NCI-H82 treated with DMSO at 0.1 percent for 48 hours (cell line): ENCODE measurements around the gene ABCG1.

Source experiments
- DNase-seq: peaks from one replicate; lab custom pipeline; 2025; ENCODE audit not compliant: unreplicated experiment; lab: John Stamatoyannopoulos, UW

Gene ABCG1

DNA sequence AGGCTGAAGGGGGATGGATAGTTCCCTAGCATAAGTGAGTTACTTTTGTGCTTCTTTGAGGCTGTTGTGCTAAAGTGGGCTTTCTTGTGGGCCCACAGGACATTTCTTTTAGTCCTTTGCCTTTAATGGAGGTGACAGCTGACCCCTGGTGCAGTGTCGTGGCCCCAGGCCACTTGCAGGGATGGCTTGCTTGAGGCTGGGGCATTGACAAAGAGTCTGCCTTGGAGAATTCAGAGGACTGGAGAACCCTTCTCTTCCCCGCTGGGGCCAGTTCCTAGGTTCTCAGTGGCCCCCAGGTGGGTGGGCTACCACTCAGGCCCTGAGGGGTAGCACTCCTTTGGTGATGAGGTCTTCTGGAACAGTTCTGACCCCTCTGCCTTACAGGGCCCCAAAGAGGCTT is 12.8 kb downstream of the ABCG1 start:
- DNase-seq, result no peak

DNA sequence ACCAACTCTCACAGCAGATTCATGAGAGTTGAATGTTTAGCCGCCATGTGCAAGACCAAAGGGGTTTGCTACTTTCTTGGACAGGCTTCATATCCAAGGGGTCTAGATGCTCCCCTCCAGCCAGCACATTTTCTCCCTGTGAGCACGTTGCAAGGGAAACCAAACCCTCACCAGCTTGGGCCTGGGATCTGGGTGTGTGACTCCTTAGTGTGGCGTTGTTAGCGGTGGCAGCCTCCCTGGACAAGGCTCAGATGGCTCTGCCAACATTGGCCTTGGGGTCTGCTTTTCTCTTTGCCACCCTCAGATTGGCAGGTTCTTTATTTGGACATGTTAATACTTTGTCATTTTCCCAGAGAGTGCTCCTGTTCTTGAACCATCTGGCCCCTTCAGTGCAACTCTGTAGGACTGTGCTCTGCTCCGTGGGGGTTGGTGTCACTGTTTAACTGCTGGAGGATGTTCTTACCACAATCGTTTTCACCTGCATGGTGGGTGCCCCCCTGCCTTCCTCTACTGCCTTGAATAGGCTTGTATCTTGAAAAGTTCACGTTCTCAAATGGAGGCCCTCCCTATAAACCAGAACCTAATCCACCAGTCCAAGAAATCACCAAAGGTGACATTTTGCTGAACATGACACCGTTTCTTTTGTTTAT is 13.4 kb downstream of the ABCG1 start:
- no peak for DNase-seq

DNA sequence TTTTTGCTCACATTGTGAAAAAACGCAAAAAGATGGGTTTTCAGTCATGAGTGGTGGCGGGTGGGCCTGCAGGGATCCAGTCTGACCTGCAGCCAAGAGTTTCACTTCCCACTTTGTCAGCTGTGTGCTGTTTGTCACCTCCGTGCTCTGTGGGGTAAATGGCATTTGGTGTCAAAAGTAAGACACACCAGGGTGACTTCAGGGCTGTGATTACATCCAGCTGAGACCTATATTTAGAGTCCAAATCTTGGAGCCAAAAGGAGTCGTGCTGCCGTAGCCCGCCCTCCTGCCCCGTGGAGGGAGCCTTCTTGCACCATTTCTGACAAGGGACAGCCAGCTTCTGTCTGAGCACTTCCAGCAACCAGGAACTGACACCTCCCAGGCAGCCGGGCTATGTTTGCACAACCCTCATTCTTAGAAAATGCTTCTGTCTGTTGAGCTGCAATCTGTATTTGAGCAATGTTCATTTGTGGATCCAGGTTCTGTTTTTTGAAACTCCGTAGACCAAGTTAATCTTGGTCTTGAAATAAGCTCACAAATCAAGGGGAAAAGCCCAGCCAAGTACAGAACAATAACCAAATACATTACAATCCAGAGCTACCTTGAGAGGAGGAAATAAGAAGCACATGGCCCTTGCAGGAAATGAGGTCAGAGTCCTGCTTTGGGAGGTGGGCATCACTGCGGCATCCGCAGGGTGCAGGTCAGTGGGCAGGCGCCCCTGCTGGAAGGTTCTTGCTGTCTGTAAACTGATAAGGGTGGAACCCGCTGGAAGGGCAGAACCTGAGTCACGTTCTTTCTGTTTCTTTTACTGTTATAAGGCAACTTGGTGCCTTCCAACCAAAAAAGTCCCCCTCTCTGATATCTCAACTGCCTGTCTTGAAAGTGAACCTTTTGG is 14.4 kb downstream of the ABCG1 start:
- no peak for DNase-seq

DNA sequence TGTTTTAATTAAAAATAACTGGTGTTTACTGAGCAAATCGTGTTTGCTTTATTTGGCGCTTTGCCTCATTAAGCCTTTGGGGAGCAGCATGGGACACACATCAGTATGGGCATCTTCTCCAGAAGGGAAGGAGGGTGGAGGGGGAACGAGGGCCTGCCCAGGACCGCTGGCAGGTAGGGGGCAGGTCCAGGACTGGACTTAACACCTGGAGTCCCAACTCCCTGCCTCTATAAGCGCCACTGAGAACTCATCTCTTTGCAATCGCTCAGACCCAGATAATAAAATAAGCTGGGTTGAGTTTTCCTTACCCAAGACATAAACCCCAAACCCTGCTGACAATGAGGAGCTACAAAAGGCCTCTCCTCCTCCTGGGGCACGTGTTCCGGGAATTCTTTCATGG is 15.1 kb downstream of the ABCG1 start:
- no peak for DNase-seq

DNA sequence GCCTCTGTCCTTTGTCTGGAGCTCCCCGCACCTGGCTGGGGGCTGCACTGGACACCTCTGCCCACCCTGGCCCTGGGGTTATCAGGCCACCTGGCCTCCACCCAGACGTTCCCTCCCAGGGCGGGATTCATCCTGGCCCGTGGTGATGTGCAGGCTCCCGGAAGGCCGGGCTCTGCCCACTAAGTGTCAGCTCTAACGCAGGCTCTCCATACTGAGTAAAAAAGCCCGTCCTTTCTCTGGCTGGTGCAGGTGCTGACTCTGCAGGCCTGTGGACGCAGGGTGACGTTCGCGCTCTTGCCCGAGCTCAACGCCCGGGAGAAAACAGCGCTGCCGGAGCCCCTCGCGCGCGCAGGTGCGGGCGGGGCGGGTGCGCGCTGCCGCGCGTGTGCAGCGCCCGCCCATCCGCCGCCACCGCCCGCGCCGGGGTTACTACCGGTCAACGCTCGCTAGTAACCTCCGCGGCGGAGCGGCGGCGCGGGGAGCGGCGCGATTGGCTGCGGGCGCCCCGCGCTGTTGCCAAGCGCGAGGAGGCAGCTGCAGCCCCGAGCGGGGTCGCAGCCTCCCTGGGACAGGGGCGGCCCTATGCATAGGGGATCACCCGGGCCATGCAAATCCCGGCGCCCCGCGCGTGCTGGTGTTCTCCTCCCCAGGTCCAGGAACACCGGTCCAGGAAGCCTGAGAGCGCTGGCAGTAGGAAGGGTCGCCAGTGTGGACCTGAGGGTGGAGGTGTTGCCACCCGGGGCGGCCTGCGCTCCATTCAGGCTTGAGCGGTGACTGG is 15.7 kb downstream of the ABCG1 start:
- DNase-seq, result peak; percentile 19

DNA sequence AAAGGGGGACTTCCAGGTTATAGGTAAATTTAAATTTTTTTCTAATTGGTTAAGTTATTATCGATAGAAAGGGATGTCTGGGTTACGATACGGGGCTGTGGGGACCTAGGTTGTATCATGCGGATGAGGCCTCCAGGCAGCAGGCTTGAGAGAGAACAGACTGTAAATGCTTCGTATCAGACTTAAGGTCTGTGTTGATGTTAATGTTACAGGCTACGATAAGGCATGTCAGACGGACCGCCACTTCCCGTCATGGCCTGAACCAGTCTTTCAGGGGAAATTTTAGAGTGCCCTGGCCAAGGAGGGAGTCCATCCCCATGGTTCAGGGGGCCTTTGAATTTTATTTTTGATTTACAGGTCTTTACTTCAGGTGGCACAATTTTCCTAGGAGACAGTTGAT is 16.7 kb downstream of the ABCG1 start:
- no peak for DNase-seq

DNA sequence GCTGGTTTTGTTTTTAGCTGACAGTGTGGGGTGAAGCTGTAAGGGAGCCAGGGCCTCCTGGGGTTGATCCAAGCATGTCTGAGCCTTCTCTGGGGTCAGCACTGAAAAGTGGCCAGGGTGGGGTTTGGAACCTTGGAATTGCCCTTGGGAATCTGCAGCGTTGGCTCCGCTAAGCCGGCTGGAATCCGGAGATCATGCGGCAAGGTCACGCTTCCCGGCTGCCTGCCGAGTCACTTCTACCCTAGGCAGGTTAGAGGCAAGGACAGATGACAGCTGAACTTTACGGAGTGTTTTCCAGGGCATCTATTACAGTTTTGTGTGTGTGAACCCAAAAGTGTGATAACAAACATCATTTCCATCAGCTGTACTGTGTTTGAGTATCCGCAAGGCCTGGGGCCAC is 17.1 kb downstream of the ABCG1 start:
- no peak for DNase-seq

DNA sequence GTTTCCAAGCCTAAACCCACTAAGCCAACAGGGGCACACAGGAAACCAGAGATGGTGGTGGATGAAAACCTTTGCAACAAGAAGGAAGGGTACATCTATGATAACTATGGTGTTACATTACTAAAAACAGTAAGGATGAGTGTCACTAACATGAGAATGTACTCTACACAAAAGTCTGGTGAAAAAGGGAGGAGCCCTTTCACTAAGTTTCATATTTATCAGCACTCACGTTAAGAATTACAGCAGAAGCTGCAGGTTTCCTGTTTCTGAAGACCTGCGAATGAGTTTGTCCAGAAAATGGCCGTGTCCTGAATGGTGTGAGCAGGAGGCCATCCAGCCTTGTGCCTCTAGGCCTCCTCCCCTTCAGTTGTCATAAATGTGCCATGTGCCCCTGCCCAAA is 17.8 kb downstream of the ABCG1 start:
- no peak for DNase-seq

DNA sequence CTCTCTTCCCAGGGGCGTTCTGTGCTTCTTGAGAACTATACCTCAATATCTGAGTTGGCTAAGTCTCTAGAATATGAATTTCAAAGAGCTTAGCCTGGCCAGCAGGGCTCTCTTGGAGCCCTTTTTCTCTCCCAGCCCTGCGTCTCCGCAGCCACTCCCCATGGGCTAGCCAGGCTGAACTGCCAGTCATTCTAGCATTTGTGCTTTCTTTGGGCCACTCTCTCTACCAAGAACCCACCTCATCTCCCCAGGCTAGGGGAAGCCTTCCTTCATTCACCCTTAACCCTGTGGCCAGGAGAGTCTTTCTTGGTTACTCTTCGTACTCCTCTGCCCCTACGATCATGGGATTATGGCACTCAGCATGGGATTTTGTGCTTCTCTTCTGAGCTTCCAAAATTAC is 18.2 kb downstream of the ABCG1 start:
- no peak for DNase-seq

DNA sequence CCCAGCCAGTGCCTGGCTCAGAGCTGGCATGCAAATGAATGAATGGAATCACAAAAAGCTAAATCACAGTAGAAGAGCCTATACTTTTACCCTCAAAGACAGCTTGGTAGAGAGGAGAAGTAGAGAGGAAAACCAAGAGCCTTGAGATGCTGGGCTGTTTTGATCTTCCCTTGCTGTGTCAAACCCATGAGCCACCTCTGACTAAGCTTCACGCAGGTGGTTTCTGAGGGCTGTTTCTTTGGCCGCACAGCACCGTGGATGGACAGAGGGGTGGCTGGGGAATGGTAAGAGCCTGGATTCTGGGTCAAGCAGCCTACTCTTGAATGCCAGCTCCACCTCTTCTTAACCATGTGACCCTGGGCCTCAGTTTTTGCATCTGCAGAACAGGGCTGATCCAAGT is 18.6 kb downstream of the ABCG1 start:
- no peak for DNase-seq

DNA sequence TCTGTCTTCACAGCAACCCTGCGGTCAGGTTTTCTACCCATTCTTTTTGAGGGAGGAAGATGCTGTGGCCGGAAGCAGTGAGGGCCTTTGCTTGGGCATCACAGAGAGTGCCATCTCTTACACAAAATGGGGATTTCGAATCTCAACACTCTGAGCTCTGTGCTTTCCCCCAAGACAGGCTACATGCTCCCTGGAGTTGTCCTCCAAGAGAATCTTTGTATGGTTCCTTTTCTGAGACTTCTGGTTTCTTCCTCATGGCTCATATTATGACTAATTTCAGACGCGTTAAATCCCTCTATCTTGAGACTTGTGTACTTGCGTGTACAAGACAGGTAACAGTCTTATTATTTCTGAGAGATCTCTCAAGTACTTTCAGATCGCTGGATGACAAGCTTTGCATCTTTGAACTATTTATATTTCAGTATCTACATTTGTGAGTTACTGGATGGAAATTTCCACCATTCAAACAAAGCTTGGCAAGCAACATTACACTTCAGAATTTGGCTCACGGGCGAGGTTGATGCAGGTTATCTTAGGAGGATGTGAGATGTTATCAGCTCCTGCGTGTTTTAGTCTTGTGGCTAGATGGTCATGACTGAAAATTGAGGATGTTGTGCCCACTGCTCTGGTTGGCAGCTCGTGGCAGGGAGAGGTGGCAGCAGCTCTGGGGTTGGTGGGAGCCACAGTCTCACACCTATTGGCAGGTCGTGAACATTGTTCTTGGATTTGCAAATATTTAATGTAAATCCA is 19.4 kb downstream of the ABCG1 start:
- DNase-seq, result no peak

DNA sequence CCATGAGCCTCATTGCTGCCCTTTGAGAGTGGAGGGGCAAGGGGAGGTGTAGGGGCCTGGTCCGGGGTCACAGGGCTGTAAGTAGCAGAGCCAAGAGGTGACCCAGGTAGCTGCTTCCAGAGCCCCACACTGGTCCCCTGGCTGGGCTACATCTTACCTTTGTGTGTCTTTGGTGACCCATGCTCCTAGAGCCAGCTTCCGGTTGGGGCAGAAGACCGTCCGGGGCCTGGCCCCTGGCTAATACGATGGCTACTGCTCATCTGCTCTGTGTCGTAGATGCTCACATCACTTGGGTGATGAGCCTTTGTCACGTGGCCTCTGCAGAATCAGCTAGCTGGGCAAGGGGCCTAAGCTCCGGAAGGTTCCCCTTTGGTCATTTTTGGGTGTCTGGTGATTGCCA is 20.6 kb downstream of the ABCG1 start:
- no peak for DNase-seq

DNA sequence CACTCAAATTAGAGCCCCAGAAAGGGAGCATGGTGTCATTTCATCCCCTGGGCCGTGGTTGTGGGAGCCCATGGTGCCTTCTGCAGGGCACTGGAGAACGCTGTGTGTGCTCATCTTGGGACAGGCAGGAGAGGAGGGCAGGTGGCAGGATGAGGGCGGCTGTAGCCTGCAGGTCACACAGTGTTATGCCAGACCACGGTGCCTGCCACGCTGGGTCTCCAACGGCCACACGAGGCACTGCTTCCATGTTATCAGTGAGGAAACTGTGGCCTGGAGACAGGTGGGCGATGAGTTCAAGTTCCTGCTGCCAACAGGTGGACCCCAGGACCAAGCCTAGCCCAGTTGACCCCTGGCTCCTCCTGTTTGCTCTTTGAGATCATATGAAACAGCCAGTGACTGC is 21.0 kb downstream of the ABCG1 start:
- no peak for DNase-seq

DNA sequence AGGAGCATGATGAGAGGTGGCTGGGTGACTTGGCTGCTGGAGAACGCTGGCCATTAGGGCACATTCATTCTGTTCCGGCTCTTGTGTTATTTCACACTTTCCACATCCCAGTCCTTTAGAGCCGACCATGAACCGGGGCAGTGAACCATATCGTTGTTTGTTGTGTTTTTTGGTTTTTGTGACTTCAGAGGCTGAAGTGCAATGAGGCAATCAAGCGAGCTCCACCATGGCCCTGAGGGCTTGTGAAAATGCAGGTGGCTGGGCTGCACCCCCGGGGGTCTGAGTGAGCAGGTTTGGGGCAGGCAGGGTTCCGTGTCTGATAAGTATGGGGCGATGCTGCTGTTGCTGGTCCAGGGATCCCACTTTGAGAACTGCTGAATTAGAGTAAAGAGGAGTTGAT is 23.7 kb downstream of the ABCG1 start:
- DNase-seq, result no peak

DNA sequence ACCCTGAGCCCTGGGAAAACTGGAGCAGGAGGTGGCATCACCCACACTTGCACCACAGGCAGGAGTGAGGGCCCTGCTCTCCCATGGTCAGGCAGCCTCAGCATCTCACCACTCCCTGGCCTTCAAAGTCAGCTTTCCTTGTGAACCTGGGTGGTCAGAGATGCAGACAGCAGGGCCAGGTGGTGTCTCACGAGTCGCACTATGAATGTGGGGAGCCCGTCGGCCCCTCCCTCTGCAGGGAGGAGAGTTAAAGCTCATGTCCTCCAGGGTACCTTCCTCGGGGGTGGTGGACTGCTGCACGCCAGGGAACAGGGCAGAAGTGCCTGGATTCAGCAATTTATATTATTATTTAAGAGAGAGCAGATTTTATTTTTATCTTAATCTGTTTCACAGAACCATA is 24.1 kb downstream of the ABCG1 start:
- no peak for DNase-seq

DNA sequence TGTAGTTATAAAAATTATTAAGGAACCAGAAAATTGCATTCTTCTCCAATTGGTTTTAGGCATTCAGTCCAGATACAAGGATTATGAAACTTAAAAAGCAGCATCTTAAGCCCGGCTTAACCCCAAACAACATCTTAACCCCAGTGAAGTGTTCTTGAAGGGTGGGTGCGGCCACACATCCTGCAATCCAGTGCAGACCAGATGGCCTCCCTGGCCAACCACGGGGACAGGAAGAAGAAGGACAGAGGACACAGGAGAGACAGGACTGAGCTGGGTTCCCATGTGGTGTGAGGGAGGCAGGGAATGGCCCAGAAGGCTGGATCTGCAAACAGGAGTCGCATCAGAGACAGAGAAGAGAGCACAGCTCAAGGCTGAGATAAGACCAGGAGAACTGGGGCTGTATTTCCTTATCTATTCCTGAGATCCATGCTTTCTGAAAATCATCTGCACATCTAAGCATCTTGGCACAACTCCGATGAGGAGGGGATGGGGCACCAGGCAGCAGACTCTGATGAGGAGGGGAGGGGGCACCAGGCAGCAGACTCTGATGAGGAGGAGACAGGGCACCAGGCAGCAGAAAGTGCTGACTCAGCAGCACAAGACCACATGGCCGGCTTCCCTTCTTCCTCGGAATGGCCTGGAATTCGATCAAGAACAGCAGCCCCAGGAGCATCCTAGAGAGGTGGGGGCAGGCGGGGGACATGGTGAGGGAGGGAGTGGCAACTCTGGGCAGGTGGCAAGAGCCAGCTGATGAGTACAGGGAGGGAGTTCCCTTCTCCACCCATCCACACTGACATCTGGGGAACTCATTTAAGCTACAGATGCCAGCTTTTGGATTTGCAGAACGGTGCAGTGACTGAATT is 26.6 kb downstream of the ABCG1 start:
- peak; percentile 36 for DNase-seq

DNA sequence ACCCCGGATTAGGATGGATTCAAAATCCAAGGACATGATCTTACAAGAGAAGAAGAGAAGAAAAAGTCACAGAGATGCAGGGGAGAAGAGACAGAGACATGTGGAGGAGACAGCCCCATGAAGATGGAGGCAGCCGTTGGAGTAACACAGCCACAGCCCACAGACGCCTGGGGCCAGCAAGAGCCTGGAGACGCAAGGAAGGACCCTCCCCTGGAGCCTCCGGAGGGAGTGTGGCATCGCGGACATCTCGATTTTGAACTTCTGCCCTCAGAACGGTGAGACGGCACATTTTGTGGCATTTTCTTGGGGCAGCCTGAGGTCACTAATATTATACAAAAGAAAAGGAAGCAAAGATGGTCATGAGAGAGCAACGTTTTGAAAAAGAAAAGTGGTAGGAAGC is 28.8 kb downstream of the ABCG1 start:
- peak; percentile 7 for DNase-seq

DNA sequence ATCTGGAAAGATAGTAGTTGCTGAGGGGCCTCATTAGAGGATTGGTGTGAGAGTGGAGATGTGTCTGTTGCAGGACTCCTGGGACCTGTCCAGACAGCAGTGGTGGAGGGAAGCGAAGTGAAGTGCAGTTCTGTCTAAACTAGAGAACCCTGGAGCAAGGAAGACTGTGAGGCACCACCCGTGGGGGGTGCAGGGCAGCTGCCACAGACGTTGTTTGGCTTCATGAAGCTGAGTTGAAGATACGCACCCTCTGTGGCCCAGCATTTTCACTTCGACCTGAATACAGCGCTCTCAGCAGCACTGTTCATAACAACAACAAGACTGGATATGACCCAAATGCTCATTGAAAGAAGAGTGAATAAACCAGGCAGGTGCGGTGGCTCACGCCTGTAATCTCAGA is 29.3 kb downstream of the ABCG1 start:
- no peak for DNase-seq

DNA sequence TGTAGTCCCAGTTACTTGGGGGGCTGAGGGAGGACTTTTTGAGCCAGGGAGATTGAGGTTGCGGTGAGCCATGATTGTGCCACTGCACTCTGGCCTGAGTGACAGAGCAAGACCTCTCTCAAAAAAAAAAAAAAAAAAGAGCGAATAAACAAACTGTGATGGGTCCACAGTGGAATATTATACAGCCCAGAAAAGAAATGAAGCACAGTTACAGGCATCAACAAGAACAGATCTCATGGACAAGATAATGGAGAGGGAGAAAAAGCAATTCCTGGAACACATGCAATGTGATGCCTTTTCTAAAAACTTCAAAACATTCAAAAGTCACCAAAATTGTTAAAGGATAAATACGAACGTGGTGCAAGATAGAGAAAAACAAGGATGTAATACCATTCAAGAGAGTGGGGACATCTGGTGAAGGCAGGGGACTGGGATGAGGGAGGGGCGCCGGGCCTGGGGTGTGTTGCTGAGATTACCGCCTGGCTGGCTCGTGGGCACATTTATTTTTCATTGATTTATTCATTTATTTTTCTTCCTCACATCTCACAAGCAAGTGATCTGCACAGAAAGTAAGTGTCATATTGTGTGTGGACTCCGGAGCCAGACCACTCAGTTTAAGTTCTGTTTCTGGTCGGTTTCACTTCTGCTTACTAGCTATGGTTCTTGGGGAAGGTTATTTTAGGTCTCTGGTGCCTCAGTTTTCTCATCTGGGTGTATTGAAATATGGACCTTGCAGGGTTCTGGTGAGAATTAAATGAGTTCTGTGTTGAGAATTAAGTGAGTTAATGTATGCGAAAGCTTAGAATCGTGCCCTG is 30.1 kb downstream of the ABCG1 start:
- DNase-seq, result no peak
